ENCODE measurements around the gene ADISSP.

GRCh38 chr20:3704087-3704486 is 63.5 kb downstream of the ADISSP start:
- TF ChIP-seq EZH2 (IDR thresholded peaks at IDR 0.05; ENCODE audit: low read length, unreplicated experiment) (no peak), CTCF (conservative IDR thresholded peaks at IDR 0.05; ENCODE audit: low read depth, low read length) (no peak)
